Pons (tissue), 1 donor: ENCODE measurements around the gene NXPH4.

Experiments
- DNase-seq: peaks from one replicate; pipeline ENCODE4 v3.0.0-alpha.2; 2016; ENCODE audit warnings: low spot score

The NXPH4 gene

DNA sequence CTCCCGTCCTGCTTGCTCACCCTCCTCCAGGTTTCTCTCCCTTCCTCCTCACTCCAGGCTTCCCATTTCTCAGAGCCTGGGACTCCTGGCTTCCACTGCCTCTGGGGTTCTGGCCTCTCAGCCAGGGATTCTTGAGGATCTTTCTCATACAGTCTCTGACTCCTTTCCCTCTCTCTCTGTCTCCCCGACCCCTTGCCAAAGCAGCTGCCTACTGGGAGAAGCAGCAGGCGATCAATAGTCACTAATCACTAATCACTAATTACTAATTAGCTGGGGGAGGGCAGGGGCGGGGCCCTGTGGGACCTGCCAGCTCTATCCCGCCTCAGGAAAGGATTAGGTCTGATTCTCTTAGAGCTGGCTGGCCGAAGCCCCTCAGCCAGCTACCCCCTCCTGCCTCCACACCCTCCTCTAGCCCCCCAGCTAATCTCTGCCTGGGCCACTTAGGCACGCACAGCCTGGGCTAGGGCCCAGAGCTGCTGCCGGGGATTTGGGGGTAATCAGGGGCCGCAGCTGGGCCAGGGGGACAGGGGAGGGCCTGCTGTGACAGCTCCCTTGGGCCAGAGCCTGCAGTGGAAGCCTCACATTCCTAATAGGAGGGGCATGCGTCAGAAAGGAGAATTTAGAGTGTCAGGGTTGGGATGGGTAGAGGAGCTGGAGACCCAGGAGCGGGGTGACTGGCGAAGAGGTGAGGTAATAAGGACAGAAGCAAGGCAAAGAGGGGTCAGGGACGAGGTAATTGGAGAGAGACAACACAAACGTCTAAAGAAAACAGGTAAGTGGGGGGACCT is 2.8 kb downstream of the NXPH4 start:
- no peak for DNase-seq

GRCh38 chr12:57219993-57220754 is 3.6 kb downstream of the NXPH4 start:
- DNase-seq: no peak

DNA sequence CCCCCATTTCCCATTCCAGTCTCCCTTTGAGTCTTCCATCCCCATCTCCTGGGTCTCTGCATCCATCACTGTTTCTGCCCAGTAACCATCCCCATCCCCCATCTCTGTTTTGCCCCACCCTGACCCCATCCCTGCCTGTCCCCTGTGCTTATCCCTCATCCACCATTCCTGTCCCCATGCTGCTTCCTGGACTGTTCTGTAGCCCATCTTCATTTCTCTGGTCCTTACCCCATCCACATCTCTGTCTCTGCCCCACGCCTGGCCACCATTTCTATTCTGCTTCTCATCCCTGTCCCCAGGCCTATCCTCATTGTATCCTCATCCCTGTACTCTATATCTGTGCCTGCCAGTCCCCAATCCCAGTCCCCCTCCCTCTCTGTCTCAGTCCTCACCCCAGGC is 4.2 kb downstream of the NXPH4 start:
- DNase-seq: no peak

- no peak for DNase-seq
Observed at GRCh38 chr12:57221169-57221917, 4.7 kb downstream of the NXPH4 start.

DNA sequence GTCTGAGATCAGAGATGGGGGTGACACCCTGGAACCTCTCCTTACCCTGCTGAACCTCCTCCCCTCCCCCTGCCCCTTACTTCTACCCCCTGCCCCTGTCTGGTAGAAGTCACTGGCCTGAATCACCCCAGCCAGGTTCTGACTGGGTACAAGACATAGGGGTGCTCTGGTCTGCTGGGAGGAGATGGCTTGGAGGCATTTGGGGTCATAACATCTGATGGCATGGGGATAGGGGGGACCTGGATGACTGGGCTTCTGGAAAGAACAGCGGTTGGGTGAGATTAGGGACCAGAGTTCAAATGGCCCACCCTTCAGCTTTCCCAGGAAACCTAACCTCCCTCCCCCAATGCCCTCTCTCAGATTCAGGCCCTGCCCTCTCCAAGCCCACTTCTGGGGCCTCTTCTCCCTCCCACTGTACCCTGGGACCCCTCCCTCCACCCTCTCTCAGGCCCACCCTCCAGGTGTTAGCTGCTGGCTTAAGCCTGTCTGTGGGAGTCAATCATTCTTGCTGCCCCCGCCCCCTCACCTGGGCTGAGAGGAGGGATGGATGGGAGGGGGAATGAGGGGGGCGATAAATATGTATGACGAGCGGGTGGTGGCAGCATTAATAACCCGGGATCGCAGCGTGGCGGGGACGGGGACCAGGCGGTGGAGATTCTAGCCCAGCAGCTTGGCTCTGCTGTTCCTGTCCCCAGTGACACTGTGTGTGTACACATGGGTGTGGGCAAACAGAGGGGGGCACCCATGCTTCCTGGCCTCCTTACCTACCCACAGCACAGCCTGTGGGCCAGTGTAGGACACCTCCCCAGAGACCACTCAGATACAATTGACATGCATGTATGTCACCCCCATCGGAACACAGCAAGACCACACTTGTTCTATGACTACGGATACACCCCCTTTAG is 5.9 kb downstream of the NXPH4 start:
- DNase-seq: no peak

DNA sequence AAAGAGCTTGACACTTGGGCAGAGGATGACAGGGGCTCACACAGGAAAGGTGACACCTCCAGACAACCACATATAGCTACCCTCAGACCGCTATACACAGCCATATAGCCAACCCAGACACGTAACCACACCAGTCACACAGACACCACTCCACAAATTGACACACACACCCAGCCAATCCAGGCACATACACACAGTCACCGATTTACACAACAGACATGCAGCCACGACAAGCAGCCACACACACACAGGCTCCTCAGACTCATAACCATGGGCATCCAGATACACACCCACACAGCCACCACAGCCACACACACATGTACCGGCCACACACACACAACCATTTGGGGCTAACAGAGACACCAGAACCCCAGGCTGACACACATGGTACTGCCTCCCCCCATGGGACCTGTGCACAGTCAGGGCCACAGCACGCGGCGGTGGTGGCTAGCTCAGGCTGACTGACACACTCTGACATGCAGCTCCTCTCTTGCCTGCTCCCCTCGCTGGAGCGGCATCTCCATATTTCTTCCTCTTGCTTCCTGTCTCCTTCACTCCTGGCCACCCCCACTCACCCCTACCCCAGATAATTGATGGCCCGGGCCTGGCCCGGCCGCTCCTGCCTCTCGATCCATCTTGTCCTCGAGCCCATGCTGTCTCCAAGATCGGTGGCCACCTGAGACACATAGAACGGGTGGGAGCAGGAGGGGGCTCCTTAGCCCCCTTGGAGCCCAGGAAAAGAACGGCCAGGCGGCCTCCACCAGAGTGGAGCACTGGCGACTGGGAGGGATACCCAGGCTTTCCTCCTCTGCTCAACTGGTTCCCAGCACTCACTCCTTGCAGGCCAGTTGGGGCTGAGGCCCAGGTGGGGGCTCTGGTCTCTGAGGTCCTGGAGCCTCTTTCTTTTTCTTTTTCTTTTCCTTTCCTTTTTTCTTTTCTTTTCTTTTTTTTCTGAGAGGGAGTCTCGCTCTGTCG is 6.9 kb downstream of the NXPH4 start:
- DNase-seq: no peak

DNA sequence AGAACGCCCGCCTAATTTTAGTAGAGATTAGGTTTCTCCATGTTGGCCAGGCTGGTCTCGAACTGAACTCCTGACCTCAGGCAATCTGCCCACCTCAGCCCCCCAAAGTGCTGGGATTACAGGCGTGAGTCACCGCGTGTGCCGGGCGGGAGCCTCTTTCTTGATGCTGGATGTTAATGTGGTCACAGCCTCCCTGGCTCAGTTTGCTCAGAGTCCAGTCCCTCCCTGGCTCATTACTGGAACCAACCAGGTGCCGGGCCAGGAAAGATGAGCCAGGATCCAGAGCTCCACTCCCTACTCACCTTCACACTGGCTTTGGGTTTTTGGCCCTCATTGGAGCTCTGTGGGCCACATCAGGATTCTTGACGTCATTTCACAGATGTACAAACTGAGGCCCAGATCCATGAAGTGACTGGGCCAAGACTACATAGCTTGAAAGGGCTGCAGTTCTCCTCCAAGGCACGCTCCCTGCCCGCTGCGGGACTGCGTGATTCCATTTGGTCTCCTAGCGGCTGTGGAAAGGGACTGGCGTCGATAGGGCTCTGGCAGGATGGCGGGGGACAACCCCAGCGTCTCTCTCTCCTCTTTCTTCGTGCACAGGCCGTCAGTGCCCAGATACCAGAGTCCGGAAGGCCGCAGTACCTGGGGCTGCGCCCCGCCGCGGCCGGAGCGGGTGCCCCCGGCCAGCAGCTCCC is 7.8 kb downstream of the NXPH4 start:
- no peak for DNase-seq

- no peak for DNase-seq
Observed at GRCh38 chr12:57224973-57225679, 8.5 kb downstream of the NXPH4 start.

GRCh38 chr12:57225680-57226210 is 9.2 kb downstream of the NXPH4 start:
- DNase-seq: no peak

DNA sequence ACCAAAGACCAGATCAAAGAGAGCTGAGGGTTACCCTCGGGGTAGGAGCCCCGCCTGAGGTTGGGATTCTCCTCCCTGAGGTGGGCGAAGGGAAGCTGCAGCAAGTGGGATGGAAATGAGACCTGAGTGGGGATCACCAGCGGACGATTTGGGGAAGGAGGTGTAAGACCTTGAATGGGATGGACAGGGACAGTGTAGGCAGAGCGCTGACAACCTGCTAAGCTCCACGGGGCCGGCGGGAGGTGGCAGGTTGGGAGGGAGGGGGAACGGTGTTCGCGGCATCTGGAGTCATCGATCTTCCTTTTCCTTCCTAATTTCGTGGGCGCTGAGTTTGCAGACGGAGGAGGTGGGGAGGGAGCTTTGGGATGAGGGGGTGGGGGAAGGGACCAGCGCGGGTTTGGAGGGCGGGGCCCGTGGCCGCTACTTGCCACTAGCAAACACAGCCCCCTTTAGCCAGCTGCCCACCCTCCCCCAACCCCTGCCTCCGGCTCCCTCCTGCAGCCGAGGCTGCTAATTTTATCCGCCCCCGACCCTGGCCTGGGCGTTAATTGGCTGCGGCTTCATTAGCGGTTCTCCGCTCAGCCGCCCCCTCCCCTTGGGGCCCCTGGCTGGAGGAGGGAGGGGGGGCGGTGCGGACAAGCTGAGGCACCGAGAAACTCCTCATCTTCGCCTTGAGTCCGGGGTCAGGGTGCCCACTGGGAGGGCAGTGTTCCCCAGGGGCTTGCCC is 10.2 kb downstream of the NXPH4 start:
- no peak for DNase-seq

- no peak for DNase-seq
Observed at GRCh38 chr12:57227315-57228115, 10.9 kb downstream of the NXPH4 start.

DNA sequence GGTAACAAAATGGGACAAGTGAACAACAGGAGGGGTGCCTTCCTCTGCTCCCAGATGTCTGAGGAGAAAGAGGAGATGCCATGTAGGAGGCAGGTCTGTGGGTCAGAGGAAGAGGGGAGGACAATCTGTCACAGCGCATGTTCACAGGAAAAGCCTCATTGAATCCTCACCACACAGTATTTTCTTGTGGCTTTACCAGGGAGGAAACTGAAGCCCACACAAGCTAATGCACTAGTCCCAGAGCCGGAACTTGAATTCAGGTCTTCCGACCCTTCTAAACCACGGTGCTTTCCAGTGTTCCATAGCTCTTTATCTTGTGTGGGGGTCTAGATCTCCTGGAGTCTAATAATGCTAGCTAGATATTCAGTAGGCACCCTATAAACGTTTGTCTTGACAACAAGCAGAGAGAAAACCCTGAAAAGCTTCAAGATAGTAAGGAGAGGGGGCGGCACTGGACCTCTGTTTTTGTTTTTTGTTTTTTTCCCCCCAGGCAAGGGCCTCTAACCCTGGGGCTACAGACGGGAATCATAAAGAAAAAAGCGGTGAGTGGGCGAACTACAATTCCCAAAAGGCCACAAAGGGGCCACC is 12.5 kb downstream of the NXPH4 start:
- DNase-seq: no peak

DNA sequence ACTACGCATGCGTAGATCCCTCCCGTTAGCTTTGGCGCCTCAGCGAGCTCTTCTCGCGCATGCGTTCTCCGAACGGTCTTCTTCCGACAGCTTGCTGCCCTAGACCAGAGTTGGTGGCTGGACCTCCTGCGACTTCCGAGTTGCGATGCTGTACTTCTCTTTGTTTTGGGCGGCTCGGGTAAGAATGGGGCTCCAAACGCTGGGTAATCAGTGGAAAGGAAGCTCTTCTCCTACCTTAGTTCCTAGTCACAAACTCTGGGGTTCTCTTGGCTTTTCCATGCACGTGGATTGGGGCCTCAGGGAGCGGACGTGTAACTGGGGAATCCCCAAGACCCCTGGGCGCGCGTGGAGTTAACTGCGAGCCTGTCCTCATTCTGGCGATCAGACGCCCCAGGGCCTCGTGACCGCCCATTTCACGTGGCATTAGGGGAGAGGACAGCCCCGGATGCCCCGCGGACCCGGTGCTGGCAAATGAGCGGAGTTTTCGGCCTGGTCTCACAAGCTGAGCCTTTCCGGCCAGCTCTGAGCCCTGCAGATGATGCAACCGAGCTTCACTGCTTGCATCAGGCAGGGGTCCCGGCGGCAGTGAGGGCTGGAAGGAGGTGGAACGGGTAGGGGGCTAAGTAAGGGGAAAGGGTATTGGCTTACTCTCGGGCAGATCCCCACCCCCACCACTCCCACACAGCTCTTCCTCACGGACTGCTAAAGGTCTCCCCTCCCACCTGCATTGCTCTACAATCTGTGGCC is 13.2 kb downstream of the NXPH4 start, which contains the start of gene SHMT2:
Gene SHMT2 (plus strand): TSS at position 78 of the 747 bp plus-strand sequence. CDS start 68 bp downstream, at position 146.
- DNase-seq: peak; percentile 95

DNA sequence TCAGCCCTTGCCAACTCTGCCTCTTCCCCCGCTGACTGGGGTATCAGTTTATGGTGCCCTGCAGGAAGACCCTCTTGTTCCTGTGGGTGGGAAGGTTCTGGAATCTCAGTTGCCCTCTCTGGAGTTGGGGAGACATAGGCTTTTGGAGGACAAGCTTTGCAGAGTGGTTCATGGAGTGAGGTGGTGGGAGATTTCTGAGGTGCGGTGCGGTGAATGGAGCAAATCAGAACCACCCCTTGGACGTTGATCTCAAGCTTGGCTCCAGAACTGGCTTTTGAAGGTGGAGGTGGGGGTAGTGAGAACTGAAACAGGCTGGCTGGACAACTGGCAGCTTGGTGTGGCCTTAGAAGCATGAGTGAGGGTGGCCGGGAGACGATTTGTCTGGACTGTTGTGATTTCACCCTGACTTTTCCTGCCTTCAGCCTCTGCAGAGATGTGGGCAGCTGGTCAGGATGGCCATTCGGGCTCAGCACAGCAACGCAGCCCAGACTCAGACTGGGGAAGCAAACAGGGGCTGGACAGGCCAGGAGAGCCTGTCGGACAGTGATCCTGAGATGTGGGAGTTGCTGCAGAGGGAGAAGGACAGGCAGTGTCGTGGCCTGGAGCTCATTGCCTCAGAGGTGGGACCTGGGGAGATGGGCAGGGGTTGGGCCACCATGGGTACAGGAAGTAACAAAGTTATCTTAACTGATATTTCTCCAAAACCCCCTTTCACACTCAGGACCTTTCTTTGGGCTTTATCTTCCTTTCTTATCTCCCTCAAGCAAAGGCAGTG is 14.0 kb downstream of the NXPH4 start:
- DNase-seq: no peak

DNA sequence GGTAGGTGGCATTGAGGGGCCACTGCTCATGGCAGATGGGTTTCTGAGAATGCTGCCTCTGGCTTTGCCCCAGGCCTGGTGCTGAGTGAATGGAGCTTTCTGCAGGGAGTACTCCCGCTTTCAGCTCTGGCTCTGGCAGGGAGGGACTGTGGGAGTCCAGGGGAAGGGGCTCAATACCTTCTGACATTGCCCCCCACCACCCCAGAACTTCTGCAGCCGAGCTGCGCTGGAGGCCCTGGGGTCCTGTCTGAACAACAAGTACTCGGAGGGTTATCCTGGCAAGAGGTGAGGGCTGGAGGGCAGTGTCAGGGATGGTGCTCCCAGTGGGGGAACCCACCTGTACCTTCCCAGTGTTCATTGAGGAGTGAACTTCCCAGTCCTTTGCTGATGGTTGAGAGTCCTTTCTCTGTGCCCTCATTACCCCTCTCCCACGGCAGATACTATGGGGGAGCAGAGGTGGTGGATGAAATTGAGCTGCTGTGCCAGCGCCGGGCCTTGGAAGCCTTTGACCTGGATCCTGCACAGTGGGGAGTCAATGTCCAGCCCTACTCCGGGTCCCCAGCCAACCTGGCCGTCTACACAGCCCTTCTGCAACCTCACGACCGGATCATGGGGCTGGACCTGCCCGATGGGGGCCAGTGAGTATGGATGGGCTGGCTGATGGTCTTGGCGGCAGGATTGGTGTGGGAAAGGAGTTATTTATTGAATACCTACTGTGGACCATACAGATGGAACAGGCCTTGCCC is 14.9 kb downstream of the NXPH4 start:
- DNase-seq: no peak
